ENCODE data around the gene CDK5RAP1. TPM values are rescaled to one million over a fixed set of nuclear protein-coding genes. Genes with fewer than 3 reads are reported as not detected.

CDK5RAP1 gene
- polyA plus RNA-seq, 3 donors, result 24.4 to 65.0 (median 25.5) TPM

DNA sequence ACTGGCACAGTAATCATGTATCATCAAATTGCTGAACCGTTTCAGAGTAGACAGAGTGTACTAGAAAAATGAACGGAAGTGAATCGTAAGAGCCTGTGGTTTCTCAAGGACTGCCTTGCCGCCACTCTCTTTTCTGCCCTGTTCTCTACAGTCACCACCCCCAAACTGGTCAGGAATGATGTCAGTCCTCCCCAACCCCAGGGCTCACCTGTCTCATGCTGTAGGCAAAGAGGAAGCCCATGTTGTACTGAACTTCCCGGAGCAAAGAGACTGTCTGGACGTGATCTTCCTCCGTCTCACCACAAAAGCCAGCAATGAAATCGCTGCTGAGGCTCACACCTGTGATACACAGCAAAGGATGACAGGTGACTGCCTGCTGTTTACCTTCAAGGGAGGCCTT lies 31.0 kb downstream of the CDK5RAP1 start:
- no peak overlapping the region for H3K9ac ChIP-seq (ENCODE audit: insufficient read depth, low read length, poor library complexity, severe bottlenecking)

DNA sequence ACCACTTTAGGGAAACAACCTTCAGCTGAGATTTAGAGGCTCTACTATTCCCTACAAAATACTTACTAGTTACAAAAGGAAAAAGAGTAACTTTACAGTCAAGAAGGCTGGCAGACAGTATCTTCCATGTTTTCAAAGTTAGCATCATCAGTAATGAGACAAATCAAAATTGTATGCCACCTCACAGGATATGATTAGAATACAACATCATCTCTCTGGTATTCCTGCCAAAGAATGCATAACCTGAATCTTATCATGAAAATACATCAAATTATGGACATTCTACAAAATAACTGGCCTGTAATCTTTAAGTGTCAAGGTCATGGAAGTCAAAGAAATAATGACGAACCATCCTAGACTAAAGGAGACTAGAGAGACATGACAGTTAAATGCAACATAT lies 38.4 kb downstream of the CDK5RAP1 start:
- Histone ChIP-seq H3K27me3 (ENCODE audit: control insufficient read depth in 2 of 2, insufficient read depth in 2 of 2, low read length in 2 of 2) (no peaks in the 10 kb centered on the region), H3K4me1 (ENCODE audit: control insufficient read depth in 1 of 2, insufficient read depth in 2 of 2, low read length in 2 of 2) (no peaks in the 10 kb centered on the region), H3K4me2 (replicated peaks; ENCODE audit: extremely low read depth, low read length, poor library complexity, severe bottlenecking) (no peak overlapping the region), H4K20me1 (ENCODE audit: insufficient read depth, low read length) (no peaks in the 10 kb centered on the region), H3K79me2 (ENCODE audit: insufficient read depth, low read length) (no peaks in the 10 kb centered on the region), H3K36me3 (replicated peaks in 1 of 2; ENCODE audit: control insufficient read depth in 1 of 2, insufficient read depth in 2 of 2, low read length in 2 of 2) (peaks cover 77 to 97% of the 10 kb centered on the region in 2 donors), H3K9ac (ENCODE audit: insufficient read depth, low read length, poor library complexity, severe bottlenecking) (no peak overlapping the region), H2AFZ (ENCODE audit: insufficient read depth, low read depth, low read length, poor library complexity, severe bottlenecking) (no peak overlapping the region), H3K27ac (ENCODE audit: low read depth in 1 of 2, low read length in 2 of 2) (no peak overlapping the region), H3K9me3 (replicated peaks in 1 of 2; ENCODE audit: control insufficient read depth in 1 of 2, insufficient read depth in 1 of 2, low read length in 2 of 2) (no peaks in the 10 kb centered on the region), H3K4me3 (replicated peaks in 1 of 3; ENCODE audit: low read depth in 2 of 3, low read length in 3 of 3) (no peak overlapping the region)
- intact Hi-C loops (cut with micrococcal nuclease), result no loop called here
- Mint-ChIP-seq H3K36me3 (peaks cover 86 to 95% of the 10 kb centered on the region in 2 donors), H3K9me3 (no peaks in the 10 kb centered on the region), H3K27me3 (ENCODE audit: low read depth in 3 of 3) (no peaks in the 10 kb centered on the region), H3K27ac (no peak overlapping the region), H3K4me1 (no peaks in the 10 kb centered on the region), H3K4me3 (no peak overlapping the region)
- WGBS (ENCODE audit: insufficient coverage), result no CpG with 5 or more reads among the region's 1 CpG
- no peak for DNase-seq
- TF ChIP-seq, protein P1, sequence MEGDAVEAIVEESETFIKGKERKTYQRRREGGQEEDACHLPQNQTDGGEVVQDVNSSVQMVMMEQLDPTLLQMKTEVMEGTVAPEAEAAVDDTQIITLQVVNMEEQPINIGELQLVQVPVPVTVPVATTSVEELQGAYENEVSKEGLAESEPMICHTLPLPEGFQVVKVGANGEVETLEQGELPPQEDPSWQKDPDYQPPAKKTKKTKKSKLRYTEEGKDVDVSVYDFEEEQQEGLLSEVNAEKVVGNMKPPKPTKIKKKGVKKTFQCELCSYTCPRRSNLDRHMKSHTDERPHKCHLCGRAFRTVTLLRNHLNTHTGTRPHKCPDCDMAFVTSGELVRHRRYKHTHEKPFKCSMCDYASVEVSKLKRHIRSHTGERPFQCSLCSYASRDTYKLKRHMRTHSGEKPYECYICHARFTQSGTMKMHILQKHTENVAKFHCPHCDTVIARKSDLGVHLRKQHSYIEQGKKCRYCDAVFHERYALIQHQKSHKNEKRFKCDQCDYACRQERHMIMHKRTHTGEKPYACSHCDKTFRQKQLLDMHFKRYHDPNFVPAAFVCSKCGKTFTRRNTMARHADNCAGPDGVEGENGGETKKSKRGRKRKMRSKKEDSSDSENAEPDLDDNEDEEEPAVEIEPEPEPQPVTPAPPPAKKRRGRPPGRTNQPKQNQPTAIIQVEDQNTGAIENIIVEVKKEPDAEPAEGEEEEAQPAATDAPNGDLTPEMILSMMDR (IDR thresholded peaks at IDR 0.05), result no peak

More for the DNA sequence above, 31.0 kb downstream of the CDK5RAP1 start:
- peaks cover 11% of the 10 kb centered on the region for H3K4me1 Mint-ChIP-seq
- Histone ChIP-seq H3K27ac (ENCODE audit: low read depth in 1 of 2, low read length in 2 of 2) (peak overlapping the region in 1 of 2 donors; percentile 82), H3K4me3 (replicated peaks in 1 of 3; ENCODE audit: low read depth in 2 of 3, low read length in 3 of 3) (no peak overlapping the region), H2AFZ (ENCODE audit: insufficient read depth, low read depth, low read length, poor library complexity, severe bottlenecking) (no peak overlapping the region), H3K9me3 (replicated peaks in 1 of 2; ENCODE audit: control insufficient read depth in 1 of 2, insufficient read depth in 1 of 2, low read length in 2 of 2) (no peaks in the 10 kb centered on the region), H3K27me3 (ENCODE audit: control insufficient read depth in 2 of 2, insufficient read depth in 2 of 2, low read length in 2 of 2) (no peaks in the 10 kb centered on the region), H3K36me3 (replicated peaks in 1 of 2; ENCODE audit: control insufficient read depth in 1 of 2, insufficient read depth in 2 of 2, low read length in 2 of 2) (peaks cover 64 to 87% of the 10 kb centered on the region in 2 donors), H3K4me2 (replicated peaks; ENCODE audit: extremely low read depth, low read length, poor library complexity, severe bottlenecking) (no peak overlapping the region), H4K20me1 (ENCODE audit: insufficient read depth, low read length) (no peaks in the 10 kb centered on the region), H3K79me2 (ENCODE audit: insufficient read depth, low read length) (no peaks in the 10 kb centered on the region), H3K4me1 (ENCODE audit: control insufficient read depth in 1 of 2, insufficient read depth in 2 of 2, low read length in 2 of 2) (peaks cover 6% of the 10 kb centered on the region in 2 donors)
- peaks cover 62 to 93% of the 10 kb centered on the region in 2 donors for H3K36me3 Mint-ChIP-seq
- H3K27me3 Mint-ChIP-seq (ENCODE audit: low read depth in 3 of 3), result peaks cover 0 to 2% (median 0%) of the 10 kb centered on the region in 3 donors
- H3K9me3 Mint-ChIP-seq, result peaks cover 0 to 4% (median 0%) of the 10 kb centered on the region in 7 donors
- peak overlapping the region in 1 of 2 donors; percentile 43 for H3K4me3 Mint-ChIP-seq
- WGBS (ENCODE audit: insufficient coverage), result 94% methylated on average over 7 of the region's 8 CpGs
- DNase-seq, result no peak
- TF ChIP-seq, protein P1 (IDR thresholded peaks at IDR 0.05), result no peak
- intact Hi-C loops (cut with micrococcal nuclease), result no loop called here
- H3K27ac Mint-ChIP-seq, result peak overlapping the region in 5 of 7 donors; percentile 6 to 86 (median 45)
